Erythroblast (primary cell): ENCODE results near the gene PLEKHO2.

Experiments
- DNase-seq, 2 experiments: peaks; one replicate each; lab custom pipeline; 2025; lab: John Stamatoyannopoulos, UW
- GATA1 ChIP-seq: IDR thresholded peaks from 2 replicates; pipeline ENCODE4 v1.6.1; 2011; ENCODE audit warnings: low read depth, mild to moderate bottlenecking, control low read depth, low read length, moderate library complexity
- POLR2A ChIP-seq: IDR thresholded peaks from 2 replicates; pipeline ENCODE4 v1.6.1; 2011; ENCODE audit warnings: mild to moderate bottlenecking, low read length

The PLEKHO2 gene

DNA sequence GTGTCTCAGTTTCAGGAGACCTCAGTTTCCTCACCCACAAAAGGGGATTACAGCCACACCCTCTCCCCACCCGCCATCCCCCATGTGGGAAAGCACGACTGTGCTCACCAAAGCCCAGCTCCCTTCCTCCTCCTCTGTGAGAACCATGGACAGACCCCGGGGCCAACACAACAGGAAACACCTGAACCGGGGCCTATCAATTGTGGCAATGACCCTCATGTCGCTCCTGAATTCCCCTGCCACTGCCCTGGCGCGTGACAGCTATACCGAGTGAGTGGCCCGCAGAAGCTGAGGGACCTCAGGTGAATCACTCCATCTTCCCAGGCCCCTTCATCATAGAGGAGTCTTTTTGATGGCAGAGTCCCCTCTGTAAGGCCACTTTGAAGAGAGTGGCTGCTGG lies 28.6 kb downstream of the PLEKHO2 start:
- TF ChIP-seq GATA1, result no peak
- TF ChIP-seq POLR2A, result no peak
- no peak for DNase-seq

DNA sequence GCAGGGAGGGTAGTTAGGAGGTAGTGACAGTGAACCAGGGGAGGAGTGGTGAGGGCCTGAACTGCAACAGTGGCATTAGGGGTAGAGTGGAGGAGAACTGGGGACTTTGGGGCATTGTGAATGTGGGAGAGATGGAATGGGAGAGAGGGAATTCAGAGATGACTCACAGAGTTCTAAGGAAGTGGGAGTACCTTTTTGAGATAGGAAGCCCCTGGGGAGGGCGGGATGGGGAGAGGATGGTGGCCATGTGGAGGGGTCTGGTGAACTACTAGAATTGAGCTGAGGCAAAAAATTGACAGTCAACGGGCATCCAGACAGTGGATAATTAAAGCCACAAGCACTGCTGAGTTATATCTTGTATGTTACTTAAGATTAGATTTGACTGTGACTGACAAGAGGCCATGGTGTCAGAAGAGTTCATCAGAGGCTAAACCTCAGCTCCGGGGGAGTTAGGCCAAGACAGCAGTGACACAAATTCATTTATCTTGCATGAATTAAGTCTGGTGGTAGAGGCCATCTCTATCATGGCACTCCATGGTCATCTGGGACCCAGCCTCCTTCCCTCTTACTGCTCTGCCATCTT lies 34.0 kb downstream of the PLEKHO2 start:
- TF ChIP-seq GATA1 (no peak), POLR2A (no peak)
- no peak for DNase-seq

DNA sequence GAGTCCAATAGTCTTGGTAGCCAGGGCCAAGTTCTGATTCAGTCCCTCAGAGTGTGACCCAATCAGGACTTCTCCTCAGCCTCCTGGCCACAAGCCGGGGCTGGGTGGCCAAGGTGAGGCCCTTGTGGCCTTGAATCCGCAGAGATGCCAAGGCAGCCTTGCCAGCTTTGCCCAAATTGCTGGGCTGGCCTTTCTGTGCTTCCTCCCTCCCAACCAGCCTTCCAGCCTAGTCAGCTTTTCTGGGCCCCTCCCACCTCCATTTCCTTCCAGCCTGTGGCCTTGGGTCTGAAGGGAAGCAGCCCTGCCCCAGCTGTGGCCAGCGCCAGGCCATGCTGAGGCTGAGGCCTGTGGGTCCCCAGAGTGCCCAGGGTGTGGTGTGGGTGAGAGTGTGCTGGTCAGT lies 35.7 kb downstream of the PLEKHO2 start:
- DNase-seq, result no peak
- TF ChIP-seq POLR2A (no peak), GATA1 (no peak)

DNA sequence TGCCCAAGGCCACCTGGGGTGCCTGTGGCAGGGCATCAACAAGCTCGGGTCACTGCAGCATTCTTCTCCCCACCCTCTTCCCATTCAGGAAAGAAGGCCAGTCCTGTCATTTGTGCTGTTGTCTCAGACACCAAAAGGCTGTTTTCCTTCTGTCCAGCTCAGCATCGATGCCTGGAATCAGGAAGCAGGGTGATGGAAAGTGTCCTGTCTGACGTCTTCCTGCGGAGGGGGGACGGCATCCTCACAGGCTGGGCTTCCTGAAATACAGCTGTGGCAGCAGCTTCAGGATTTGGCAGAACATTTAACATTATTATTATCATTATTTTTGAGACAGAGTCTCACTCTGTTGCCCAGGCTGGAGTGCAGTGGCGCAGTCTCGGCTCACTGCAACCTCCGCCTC lies 37.0 kb downstream of the PLEKHO2 start:
- TF ChIP-seq POLR2A (no peak), GATA1 (no peak)

DNA sequence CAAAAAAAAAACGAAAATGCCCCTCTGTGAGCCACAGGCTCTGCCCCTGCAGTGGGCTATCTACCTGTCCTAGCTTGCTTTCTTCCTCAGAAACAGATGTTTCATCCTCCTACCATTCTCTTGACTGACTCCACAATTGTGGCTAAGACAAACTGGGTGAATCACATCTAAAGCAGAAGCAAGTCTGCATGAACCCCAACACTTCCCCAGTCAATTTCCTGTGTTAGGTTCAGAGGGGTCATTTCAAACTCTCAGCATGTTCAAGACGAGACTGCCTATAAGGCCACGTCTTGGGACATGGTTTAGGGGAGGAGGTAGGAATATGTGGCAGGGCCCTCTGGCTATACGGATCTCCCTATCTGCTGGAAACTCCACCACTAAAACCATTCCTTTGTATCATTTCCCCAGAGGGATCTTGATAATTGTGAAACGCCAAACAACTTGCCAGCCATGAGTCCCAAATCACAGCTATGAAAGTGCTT lies 41.4 kb downstream of the PLEKHO2 start:
- TF ChIP-seq POLR2A (no peak), GATA1 (no peak)
- no peak for DNase-seq

More for the DNA sequence above, 37.0 kb downstream of the PLEKHO2 start:
- no peak for DNase-seq

DNA sequence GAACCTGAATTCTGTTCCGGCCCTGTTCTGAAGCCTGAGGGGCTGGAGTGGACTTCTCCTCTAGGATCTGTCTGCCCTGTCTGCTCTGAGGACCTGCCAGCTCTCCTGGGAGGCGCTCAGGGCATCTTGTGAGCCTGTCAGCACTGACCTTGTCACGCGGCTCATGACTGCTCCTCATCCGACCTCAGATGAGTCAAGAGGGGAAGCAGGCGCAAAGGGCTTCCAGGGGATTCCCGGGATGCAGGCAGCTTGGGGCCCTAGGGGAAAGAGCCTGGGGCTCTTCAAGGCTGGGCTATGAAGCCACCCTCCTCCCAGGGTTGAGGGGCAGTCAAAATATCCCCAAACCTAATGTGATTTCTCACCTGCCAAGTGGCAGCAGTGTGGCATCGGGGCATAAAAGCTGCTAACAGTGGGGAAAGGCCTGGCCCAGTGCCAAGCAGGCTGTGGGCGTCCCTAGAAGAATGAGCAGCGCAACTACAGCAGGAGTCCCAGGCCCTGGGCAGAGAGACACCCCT lies 42.3 kb downstream of the PLEKHO2 start:
- DNase-seq, result no peak
- TF ChIP-seq POLR2A (no peak), GATA1 (no peak)

DNA sequence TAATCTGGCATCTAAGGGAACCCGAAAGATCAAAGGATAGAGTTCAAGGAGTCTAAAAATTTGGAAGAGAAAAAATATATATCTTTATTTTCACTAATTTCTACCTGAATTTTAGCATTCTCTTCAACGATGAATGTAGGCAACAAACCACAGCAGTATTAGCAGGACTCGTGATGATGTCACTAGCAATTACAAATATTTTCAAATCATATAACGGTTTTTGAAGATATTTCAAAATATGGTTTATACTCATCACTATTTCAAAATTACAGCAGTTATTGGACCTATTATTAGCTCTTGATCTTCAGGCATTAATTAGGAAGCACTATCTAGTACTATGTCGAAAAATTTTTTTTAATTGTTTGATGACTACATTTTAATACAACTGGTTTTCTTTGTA lies 43.0 kb downstream of the PLEKHO2 start:
- TF ChIP-seq GATA1, result no peak
- no peak for TF ChIP-seq POLR2A
- DNase-seq, result no peak

DNA sequence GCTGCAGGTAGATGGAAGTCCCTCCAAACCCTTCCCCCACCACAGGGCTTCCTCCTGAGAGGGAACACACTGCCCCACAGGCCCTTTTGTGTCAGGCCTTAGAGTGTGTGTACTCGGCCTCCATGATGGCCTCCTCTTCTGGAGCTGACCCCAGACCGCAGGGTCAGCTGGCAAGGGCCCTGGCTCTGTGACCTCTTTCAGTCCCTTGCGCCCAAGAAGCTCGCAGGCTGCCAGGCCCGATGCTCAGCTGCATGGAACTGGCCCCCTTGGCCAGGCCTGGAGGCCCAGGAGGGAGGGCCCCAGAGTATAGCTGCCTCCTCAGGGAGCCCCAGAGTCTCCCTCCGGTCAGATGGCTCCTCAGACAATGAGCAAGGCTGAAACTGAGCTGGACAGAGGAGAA lies 46.6 kb downstream of the PLEKHO2 start:
- TF ChIP-seq POLR2A (no peak), GATA1 (no peak)
- no peak for DNase-seq

DNA sequence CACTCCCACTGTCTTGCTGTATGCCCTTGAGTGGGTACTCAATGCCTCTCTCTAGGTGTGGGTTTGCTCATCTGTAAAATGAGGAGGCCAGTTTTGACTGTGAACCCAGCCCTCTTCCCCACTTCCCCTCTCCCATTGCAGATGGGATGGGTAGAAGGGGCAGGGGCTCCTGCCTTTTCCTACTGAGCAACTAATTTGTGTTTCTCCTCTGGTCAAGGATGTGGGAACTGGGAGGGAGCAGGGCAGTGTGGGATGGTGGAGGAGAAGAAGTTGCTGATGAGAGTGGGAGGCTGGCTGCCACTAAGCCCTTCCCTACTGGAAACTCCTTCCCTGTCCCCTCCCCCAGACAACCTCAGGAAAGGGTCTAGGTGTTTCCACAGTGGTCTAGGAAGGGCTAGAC lies 49.8 kb downstream of the PLEKHO2 start:
- no peak for DNase-seq
- TF ChIP-seq GATA1 (no peak), POLR2A (no peak)

DNA sequence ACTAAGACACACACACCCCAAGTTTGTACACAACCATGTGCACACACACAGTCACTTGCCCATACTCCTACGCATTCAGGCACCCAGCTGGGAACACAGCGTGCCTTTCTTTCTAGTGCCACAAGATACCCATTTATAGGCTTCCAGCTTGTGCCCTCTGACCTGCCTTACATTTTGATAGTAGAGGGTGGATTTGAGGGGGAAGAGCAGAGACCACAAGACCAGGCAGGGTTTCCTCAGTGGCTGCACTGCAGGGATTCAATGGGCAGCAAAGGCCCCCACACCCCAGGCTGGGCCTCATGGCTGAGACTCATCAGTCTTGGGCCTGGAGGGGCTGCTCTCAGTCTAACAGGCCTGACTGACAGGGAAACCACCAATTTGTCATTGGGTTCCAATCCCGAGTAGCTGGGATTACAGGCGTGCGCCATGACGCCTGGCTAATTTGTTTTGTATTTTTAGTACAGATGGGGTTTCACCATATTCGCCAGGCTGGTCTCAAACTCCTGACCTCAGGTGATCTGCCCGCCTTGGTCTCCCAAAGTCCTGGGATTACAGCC lies 51.2 kb downstream of the PLEKHO2 start:
- DNase-seq, result no peak
- TF ChIP-seq GATA1 (no peak), POLR2A (no peak)

DNA sequence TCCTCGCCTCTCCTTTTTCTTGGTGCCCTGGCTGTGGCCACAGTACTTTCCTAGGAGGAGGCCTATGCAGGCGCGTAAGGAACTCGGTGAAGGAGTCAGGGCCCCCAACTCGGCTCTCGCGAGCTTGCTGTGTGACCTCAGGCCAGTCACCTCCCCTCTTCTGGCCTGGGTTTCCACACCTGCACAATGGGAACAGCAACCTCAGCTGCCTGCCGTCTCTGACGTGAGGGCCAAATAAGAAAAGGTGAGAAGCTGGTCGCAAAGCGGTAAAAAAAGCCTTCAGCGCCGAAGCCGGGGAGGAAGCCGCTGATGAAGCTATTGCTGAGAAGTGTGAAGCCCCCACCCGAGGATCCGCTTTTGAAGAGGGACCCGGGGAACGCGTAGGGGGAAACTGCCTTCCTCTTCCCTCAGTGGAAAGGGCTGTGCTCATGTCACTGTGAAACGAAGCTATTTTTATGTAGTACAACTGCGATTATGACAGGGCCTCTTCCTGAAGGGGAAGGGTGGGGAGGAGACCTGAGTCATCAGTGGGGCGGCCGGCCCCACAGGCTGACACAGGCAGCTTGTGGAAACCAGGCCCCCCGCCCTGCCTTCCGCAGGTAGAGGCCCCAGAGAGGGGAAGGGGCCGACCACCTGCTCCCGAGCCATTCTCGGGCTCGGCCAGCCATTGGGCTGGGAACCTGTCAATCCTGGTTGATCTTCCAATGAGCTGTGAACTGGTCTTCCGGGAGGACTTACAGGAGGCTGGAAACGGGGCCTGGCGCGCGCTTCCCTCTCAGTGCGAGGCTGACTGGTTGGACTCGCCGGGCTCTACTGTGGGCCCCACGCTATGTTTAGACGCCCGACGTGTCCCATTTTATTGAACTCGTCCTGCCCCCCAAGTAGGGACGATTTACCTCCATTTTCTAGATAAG lies 52.0 kb downstream of the PLEKHO2 start:
- TF ChIP-seq POLR2A, result peak; percentile 54
- TF ChIP-seq GATA1, result no peak

DNA sequence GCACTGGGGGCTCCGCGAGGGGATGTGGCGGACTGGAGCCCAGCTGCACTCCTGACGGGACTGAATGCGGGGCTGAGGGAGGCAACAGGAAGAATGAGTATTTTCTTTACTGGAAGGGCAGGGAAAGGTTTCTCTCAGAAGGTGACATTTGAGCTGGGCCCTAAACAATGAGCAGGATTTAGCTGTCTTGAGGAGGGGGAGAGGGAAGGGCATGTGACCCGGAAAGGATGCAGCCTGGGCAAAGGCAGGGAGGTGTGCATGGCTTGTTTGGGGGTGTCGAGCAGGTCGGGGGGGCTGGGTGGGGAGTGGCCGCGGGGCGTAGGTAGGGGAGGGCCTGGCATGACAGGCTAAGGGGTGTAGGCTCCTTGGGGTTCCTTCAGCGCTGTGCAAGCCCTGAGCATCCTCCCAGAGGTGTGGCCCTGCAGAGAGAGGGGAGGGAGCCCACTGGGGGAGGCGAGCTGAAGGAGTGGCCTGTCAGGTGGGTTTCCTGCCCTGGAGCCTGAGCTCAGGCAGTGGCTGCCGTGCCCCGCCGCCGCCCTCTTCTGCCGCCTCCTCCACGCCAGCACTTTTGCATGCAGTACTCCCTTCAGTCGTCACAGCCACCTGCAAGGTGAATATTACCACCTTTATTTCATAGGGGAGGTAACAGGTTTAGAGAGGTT lies 52.8 kb downstream of the PLEKHO2 start:
- peak; percentile 32 to 47 for DNase-seq
- TF ChIP-seq POLR2A, result no peak
- no peak for TF ChIP-seq GATA1

More for the DNA sequence above, 52.0 kb downstream of the PLEKHO2 start:
- peak; percentile 93 for DNase-seq

DNA sequence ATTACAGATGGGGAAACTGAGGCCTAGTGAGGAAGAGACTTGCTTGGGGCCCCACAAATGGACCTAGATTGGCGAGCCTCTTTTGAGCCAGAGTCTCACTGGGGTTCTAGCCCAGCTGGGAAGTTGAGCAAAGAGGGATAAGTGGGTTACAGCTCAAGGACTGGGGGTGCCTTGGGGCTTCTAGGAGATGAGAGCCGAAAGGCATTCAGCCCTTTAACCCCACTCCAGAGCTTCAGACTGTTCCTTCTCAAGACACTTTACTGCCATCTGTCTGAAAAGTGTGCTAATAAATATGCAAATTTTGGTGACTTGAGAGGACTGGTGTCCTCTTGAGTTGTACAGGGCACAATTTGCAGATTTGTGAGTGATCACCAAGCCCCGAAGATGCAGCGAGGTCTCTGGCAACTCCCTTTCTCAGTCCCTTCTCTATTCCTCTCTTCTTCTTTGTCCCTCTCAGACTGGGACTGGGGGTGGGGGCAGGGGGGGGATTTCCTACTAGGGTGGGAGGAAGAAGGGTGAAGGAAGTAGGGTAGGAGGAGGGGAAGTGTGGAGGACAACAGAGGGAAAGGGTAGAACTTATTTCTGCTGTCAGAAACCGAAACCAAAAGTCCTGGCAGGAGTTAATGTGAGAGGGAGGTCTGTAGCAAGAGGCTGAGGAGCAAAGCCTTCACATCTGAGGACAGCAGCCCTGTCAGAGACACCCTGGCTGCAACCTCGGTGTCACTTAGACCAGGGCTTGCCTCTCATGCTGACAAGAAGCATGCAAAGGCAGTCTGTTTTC lies 53.8 kb downstream of the PLEKHO2 start:
- TF ChIP-seq POLR2A, result no peak
- TF ChIP-seq GATA1, result no peak
- DNase-seq, result peak; percentile 65 to 70

DNA sequence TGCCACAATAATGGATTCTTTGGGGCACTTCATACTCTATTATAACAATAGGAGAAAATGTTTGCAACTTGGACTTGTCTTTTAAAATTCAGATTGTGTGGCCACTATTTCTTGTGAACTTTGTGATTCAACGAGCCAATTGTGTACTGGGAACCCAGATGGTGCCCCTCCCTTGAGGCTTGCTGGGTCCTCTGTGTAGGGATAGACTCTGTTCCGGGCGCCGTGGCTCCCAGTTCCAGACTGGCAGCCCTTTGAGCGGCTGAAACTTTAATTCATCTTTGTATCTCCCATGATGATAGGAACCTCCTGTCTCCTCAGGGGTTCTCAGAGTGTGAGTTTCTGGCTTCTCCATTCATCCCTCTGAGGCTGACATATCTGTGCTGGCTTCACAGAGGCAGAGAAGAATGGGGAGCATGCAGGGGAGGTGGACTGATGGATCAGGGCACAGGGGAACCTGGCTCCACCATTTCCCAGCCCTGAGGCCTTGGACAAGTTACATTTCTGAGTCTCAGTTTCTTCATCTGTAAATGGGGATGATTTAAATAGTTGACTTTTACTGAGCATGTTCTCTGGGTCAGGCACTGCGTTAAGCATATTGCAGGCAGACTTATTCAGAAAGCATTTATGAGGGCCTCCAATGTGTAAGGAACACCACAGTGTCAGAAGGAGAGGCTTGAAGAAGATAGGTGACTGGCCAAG lies 54.8 kb downstream of the PLEKHO2 start:
- TF ChIP-seq POLR2A (no peak), GATA1 (no peak)
- no peak for DNase-seq
